GM12878 (cell line): ENCODE results near the gene SUPT3H. TPM values are rescaled to one million over a fixed set of nuclear protein-coding genes. Genes with fewer than 3 reads are reported as not detected.

Source experiments
- ATAC-seq: fragments of 200-7000 bp; cut with Tn5 transposase; 3 replicates; pipeline ENCODE4 v1.9.1; 2020; ENCODE audit warnings: mild to moderate bottlenecking, moderate library complexity
- BruUV-seq: library from RNA; stranded (reverse); fragments of 400-500 nt; replicated peaks from 2 replicates; lab custom pipeline; 2021; lab: Mats Ljungman, UMichigan
- CTCF ChIA-PET: fragments of 300-600 bp; sonication (Branson Sonifier 250); formaldehyde crosslinking; extraction: SDS; loops from one replicate; lab custom pipeline; 2021; ENCODE audit warnings: inconsistent platforms; lab: Yijun Ruan, JAX
- POLR2A ChIA-PET: fragments of 350-600 bp; formaldehyde crosslinking; extraction: SDS; loops from one replicate; lab custom pipeline; 2021; ENCODE audit warnings: inconsistent platforms; lab: Charles Lee
- RAD21 ChIA-PET: fragments of 300-600 bp; sonication (Branson Sonifier 250); formaldehyde crosslinking; loops from one replicate; lab custom pipeline; 2023; ENCODE audit warnings: antibody characterized with exemption; ENCODE audit not compliant: unreplicated experiment; lab: Charles Lee
- SMC1A ChIA-PET: fragments of 300-600 bp; sonication (Branson Sonifier 250); formaldehyde crosslinking; loops from one replicate; lab custom pipeline; 2023; ENCODE audit not compliant: unreplicated experiment, uncharacterized antibody; lab: Charles Lee
- DNase-seq: peaks from one replicate; pipeline ENCODE4 v3.0.0-alpha.2; 2011; ENCODE audit warnings: low read depth, low spot score
- FAIRE-seq: peaks from 3 replicates; lab custom pipeline; 2011; peaks lifted over from hg19 to GRCh38; lab: Jason Lieb, UNC
- H2AFZ ChIP-seq: 2 replicates; pipeline ENCODE4 v1.6.0; 2011; ENCODE audit warnings: low read depth, low read length, control low read depth; ENCODE audit not compliant: control insufficient read depth
- H3K27ac ChIP-seq: 2 replicates; pipeline ENCODE4 v1.5.1; 2011; ENCODE audit warnings: control low read depth; ENCODE audit not compliant: control insufficient read depth, insufficient read depth
- H3K27me3 ChIP-seq, 2 experiments: replicated peaks in 1 of 2; 2 replicates each; pipeline versions ENCODE4 v1.6.0 to v1.6.1; 2011; ENCODE audit warnings: low read length in 1 of 2; ENCODE audit not compliant: control insufficient read depth in 2 of 2, insufficient read depth in 2 of 2
- H3K36me3 ChIP-seq, 2 experiments: 2 replicates each; pipeline ENCODE4 v1.5.1; 2011; ENCODE audit warnings: low read length in 1 of 2; ENCODE audit not compliant: control insufficient read depth in 2 of 2, insufficient read depth in 2 of 2
- H3K4me1 ChIP-seq: 2 replicates; pipeline ENCODE4 v1.6.1; 2011; ENCODE audit warnings: mild to moderate bottlenecking, low read length, moderate library complexity, mixed read lengths; ENCODE audit not compliant: control insufficient read depth, insufficient read depth
- H3K4me2 ChIP-seq: 2 replicates; pipeline ENCODE4 v1.6.0; 2011; ENCODE audit warnings: control low read depth; ENCODE audit not compliant: control insufficient read depth, insufficient read depth
- H3K4me3 ChIP-seq: fragments of 200-600 bp; sonication (generic); 2 replicates; pipeline ENCODE4 v1.5.1; 2016
- H3K79me2 ChIP-seq: 2 replicates; pipeline ENCODE4 v1.6.0; 2011; ENCODE audit warnings: low read length; ENCODE audit not compliant: control insufficient read depth, insufficient read depth
- H3K9ac ChIP-seq: 2 replicates; pipeline ENCODE4 v1.8.0; 2011; ENCODE audit warnings: low read length, control low read depth, mixed read lengths; ENCODE audit not compliant: control insufficient read depth, insufficient read depth
- H3K9me3 ChIP-seq: replicated peaks from 3 replicates; pipeline ENCODE4 v1.5.1; 2011; ENCODE audit warnings: mild to moderate bottlenecking, low read length; ENCODE audit not compliant: control insufficient read depth, insufficient read depth
- H4K20me1 ChIP-seq: 2 replicates; pipeline ENCODE4 v1.6.0; 2011; ENCODE audit not compliant: control insufficient read depth, insufficient read depth
- ATF3 ChIP-seq: IDR thresholded peaks from 2 replicates; pipeline ENCODE4 v1.6.1; 2011; ENCODE audit warnings: low read depth, mild to moderate bottlenecking, low read length, moderate library complexity, borderline replicate concordance; ENCODE audit errors: extremely low read depth
- E4F1 ChIP-seq: fragments of 450-650 bp; IDR thresholded peaks from 2 replicates; pipeline ENCODE4 v1.6.1; 2018; ENCODE audit warnings: borderline replicate concordance, mild to moderate bottlenecking; ENCODE audit not compliant: partially characterized antibody
- ESRRA ChIP-seq: IDR thresholded peaks from 2 replicates; pipeline ENCODE4 v1.6.1; 2012; ENCODE audit warnings: mild to moderate bottlenecking, low read length, improper control_type of control experiment
- IKZF1 ChIP-seq: fragments of 450-650 bp; conservative IDR thresholded peaks from 2 replicates; pipeline ENCODE4 v1.6.1; 2017; ENCODE audit warnings: antibody characterized with exemption, mild to moderate bottlenecking
- PAX8 ChIP-seq: fragments of 450-650 bp; IDR thresholded peaks from 2 replicates; pipeline ENCODE4 v1.6.1; 2017; ENCODE audit warnings: mild to moderate bottlenecking, moderate library complexity
- SMAD1 ChIP-seq: fragments of 450-650 bp; IDR thresholded peaks from 2 replicates; pipeline ENCODE4 v1.6.1; 2018; ENCODE audit warnings: mild to moderate bottlenecking, low read depth; ENCODE audit not compliant: partially characterized antibody
- WGBS: methylation state at CpG from one replicate; pipeline ENCODE4 v1.1.6; 2016; ENCODE audit warnings: low lambda C conversion rate; ENCODE audit not compliant: insufficient replicate concordance, insufficient coverage; ENCODE audit errors: missing lambda C conversion rate; 5-methylcytosine and 5-hydroxymethylcytosine counted together
- in situ Hi-C: fragments of 300-500 bp; cut with MboI; formaldehyde crosslinking; loops from 9 replicates; pipeline ENCODE4 v1.14.3; 2018; ENCODE audit warnings: mixed read lengths
- intact Hi-C: fragments of 100-400 bp; cut with micrococcal nuclease; formaldehyde crosslinking; loops from one replicate; pipeline ENCODE4 v1.14.2; 2022; ENCODE audit not compliant: unreplicated experiment
- polyA plus RNA-seq, 11 experiments: library from polyadenylated mRNA; depleted of rRNA in 4 of 11; unstranded in 6 of 11; stranded (reverse) in 5 of 11; fragments of >200 nt; fragmentation: Nextera tagmentation in 4 of 11; fragmentation: Illumina TruSeq in 1 of 11; extraction: Ambion mirVana in 4 of 11; extraction: Trizol in 1 of 11; gene quantifications; 1 replicate in 1 of 11; 2 replicates in 10 of 11; pipeline versions ENCODE4 v1.2.1 to v1.2.3, GENCODE V29; 2011 to 2016; ENCODE audit warnings: inconsistent platforms in 2 of 11, missing spikeins in 2 of 11, low read depth in 1 of 11
- total RNA-seq, 4 experiments: library from RNA; depleted of rRNA in 3 of 4; stranded (reverse); fragments of >200 nt in 3 of 4; fragmentation: Illumina TruSeq in 1 of 4; extraction: Trizol in 1 of 4; gene quantifications; 2 replicates each; pipeline versions ENCODE4 v1.2.1 to v1.2.3, GENCODE V29; 2013 to 2021

SUPT3H gene
- total and polyA plus RNA-seq, 10 of the 15 experiments (the other 5 are each of a cell fraction or from before 2014, with no cell fraction given): 0.51 to 3.7 (median 2.0) TPM

GRCh38 chr6:45375449-45375848, 2.3 kb downstream of the SUPT3H start:
- POLR2A ChIA-PET: interaction anchor here (1.0 kb wide), 1 partner anchor 10 kb away, joined by 3 read pairs; no protein-coding TSS in a partner anchor
- intact Hi-C loops: loop anchor here (5.0 to 10.0 kb wide), 4 partner anchors 221 to 718 kb away; no protein-coding TSS in a partner anchor

More at GRCh38 chr6:45375449-45375848, 2.3 kb downstream of the SUPT3H start:
- in situ Hi-C loops: no loop called here
- no peak for DNase-seq
- Histone ChIP-seq H3K27ac (no peak overlapping the region), H4K20me1 (no peaks in the 10 kb centered on the region), H3K9me3 (no peaks in the 10 kb centered on the region; the same call in 2 of the 3 replicates), H2AFZ (no peak overlapping the region), H3K79me2 (no peaks in the 10 kb centered on the region), H3K4me3 (no peak overlapping the region), H3K9ac (no peak overlapping the region), H3K27me3 (peaks cover 0 to 2% of the 10 kb centered on the region in 2 experiments; a peak in 1 of 4 replicates), H3K36me3 (no peaks in the 10 kb centered on the region), H3K4me1 (no peaks in the 10 kb centered on the region; the same call in 1 of the 2 replicates), H3K4me2 (no peak overlapping the region)
- ATAC-seq: no peak
- 78% methylated on average over 3 of the region's 3 CpGs for WGBS
- FAIRE-seq: no peak
- ChIA-PET CTCF (interaction anchor here (0.6 to 4.4 kb wide), 5 partner anchors 11 to 722 kb away, joined by 3 to 22 read pairs (median 3); no protein-coding TSS in a partner anchor), RAD21 (interaction anchor here (1.1 kb wide), 1 partner anchor 547 kb away, joined by 3 read pairs; no protein-coding TSS in a partner anchor), SMC1A (interaction anchor here (0.7 to 1.0 kb wide), 3 partner anchors 7 to 723 kb away, joined by 3 to 5 read pairs (median 4); no protein-coding TSS in a partner anchor)
- TF ChIP-seq PAX8: no peak
- no peak for TF ChIP-seq E4F1
- TF ChIP-seq ATF3: no peak
- no peak for TF ChIP-seq ESRRA
- no peak for TF ChIP-seq SMAD1
- TF ChIP-seq IKZF1: no peak
- no TSS peak for BruUV-seq
